SU-DHL-6 (cell line): ENCODE results near the gene COL25A1.

Experiments
- H2AFZ ChIP-seq: fragments of 200-600 bp; sonication (generic); 2 replicates; pipeline ENCODE4 v1.6.1; 2014; ENCODE audit warnings: low read depth, mild to moderate bottlenecking, moderate library complexity, mixed read lengths, antibody characterized with exemption, low read length; ENCODE audit not compliant: severe bottlenecking
- H3F3A ChIP-seq: fragments of 200-600 bp; shearing (Covaris generic); 2 replicates; pipeline ENCODE4 v1.6.0; 2016; ENCODE audit warnings: antibody characterized with exemption, mild to moderate bottlenecking; ENCODE audit not compliant: insufficient read depth
- H3K27ac ChIP-seq: fragments of 200-600 bp; sonication (generic); 2 replicates; pipeline ENCODE4 v1.5.1; 2016; ENCODE audit warnings: low read depth, mild to moderate bottlenecking, low read length, moderate library complexity, mixed read lengths
- H3K27me3 ChIP-seq: fragments of 200-600 bp; sonication (generic), shearing (Covaris generic); 2 replicates; pipeline ENCODE4 v1.6.0; 2014; ENCODE audit warnings: mild to moderate bottlenecking, low read length
- H3K36me3 ChIP-seq: fragments of 200-600 bp; sonication (generic); 2 replicates; pipeline ENCODE4 v1.6.1; 2014; ENCODE audit warnings: mild to moderate bottlenecking, low read length, mixed read lengths
- H3K4me2 ChIP-seq: fragments of 300-600, 200-600 bp; shearing (Covaris generic), sonication (generic); 2 replicates; pipeline ENCODE4 v1.6.0; 2014; ENCODE audit warnings: low read length, low read depth, mild to moderate bottlenecking; ENCODE audit not compliant: poor library complexity, severe bottlenecking
- H3K4me3 ChIP-seq: fragments of 200-600 bp; sonication (generic); 2 replicates; pipeline ENCODE4 v1.5.1; 2014; ENCODE audit warnings: antibody characterized with exemption, low read length, mild to moderate bottlenecking, mixed read lengths; ENCODE audit not compliant: insufficient read depth, poor library complexity, severe bottlenecking
- H3K79me2 ChIP-seq: fragments of 200-600 bp; sonication (generic); 2 replicates; pipeline ENCODE4 v1.6.1; 2014; ENCODE audit warnings: mild to moderate bottlenecking, low read length, moderate library complexity; ENCODE audit not compliant: insufficient read depth
- H3K9ac ChIP-seq: fragments of 200-600 bp; sonication (generic); 2 replicates; pipeline ENCODE4 v1.7.0; 2014; ENCODE audit warnings: mild to moderate bottlenecking, low read length
- H3K9me2 ChIP-seq: fragments of 200-600 bp; sonication (generic); replicated peaks from 2 replicates; pipeline ENCODE4 v1.6.1; 2014; ENCODE audit warnings: low read length; ENCODE audit not compliant: insufficient read depth
- H3K9me3 ChIP-seq: fragments of 200-600 bp; sonication (generic); 2 replicates; pipeline ENCODE4 v1.6.1; 2014; ENCODE audit warnings: low read length, mixed read lengths; ENCODE audit not compliant: insufficient read depth
- H4K20me1 ChIP-seq: fragments of 200-600 bp; sonication (generic); 2 replicates; pipeline ENCODE4 v1.6.1; 2014; ENCODE audit warnings: low read depth, mild to moderate bottlenecking, antibody characterized with exemption, low read length, moderate library complexity, mixed read lengths
- EZH2phosphoT487 ChIP-seq: fragments of 200-600 bp; sonication (generic), shearing (Covaris generic); conservative IDR thresholded peaks from 2 replicates; pipeline ENCODE4 v1.6.1; 2018; ENCODE audit warnings: mild to moderate bottlenecking, antibody characterized with exemption, low read length, moderate library complexity, mixed read lengths
- TF ChIP-seq, protein P1 (sequence below): fragments of 200-600 bp; sonication (generic); IDR thresholded peaks from one replicate; pipeline ENCODE4 v1.5.1; 2017; ENCODE audit warnings: antibody characterized with exemption, mild to moderate bottlenecking, low read length, moderate library complexity; ENCODE audit not compliant: insufficient read depth, poor library complexity, severe bottlenecking

COL25A1 gene

GRCh38 chr4:109186458-109186945 lies 116.0 kb downstream of the COL25A1 start:
- Histone ChIP-seq H3K27ac (no peak overlapping the region), H3K4me3 (no peak overlapping the region), H3K9me3 (no peaks in the 10 kb centered on the region), H3K79me2 (no peaks in the 10 kb centered on the region), H3K9ac (no peak overlapping the region), H2AFZ (no peak overlapping the region), H3K36me3 (no peaks in the 10 kb centered on the region), H4K20me1 (no peaks in the 10 kb centered on the region), H3K4me2 (no peak overlapping the region), H3F3A (no peaks in the 10 kb centered on the region), H3K27me3 (no peaks in the 10 kb centered on the region), H3K9me2 (no peaks in the 10 kb centered on the region)
- TF ChIP-seq, protein P1, sequence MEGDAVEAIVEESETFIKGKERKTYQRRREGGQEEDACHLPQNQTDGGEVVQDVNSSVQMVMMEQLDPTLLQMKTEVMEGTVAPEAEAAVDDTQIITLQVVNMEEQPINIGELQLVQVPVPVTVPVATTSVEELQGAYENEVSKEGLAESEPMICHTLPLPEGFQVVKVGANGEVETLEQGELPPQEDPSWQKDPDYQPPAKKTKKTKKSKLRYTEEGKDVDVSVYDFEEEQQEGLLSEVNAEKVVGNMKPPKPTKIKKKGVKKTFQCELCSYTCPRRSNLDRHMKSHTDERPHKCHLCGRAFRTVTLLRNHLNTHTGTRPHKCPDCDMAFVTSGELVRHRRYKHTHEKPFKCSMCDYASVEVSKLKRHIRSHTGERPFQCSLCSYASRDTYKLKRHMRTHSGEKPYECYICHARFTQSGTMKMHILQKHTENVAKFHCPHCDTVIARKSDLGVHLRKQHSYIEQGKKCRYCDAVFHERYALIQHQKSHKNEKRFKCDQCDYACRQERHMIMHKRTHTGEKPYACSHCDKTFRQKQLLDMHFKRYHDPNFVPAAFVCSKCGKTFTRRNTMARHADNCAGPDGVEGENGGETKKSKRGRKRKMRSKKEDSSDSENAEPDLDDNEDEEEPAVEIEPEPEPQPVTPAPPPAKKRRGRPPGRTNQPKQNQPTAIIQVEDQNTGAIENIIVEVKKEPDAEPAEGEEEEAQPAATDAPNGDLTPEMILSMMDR, result no peak
- no peak for TF ChIP-seq EZH2phosphoT487

DNA sequence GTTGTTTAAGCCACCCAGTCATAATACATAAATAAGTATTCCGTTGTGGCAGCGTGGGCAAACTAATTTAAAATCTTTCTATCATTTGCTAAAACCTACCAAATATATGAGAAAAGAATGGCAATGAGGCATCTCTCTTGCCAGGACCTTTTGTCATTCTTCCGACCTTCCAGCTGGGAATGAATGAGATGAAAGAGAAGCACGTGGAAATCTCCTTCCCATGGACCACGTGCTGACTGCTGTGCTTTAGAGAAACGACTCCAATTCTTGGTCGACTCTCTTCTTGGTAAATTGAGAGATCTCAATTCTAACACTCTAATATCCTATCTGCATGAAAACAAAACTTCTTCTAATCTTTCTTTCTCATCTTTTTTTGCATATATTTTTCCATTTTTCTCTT lies 116.5 kb downstream of the COL25A1 start:
- Histone ChIP-seq H3K27me3 (no peaks in the 10 kb centered on the region), H3K4me3 (no peak overlapping the region), H3K9me3 (no peaks in the 10 kb centered on the region), H3K4me2 (no peak overlapping the region), H2AFZ (no peak overlapping the region), H4K20me1 (no peaks in the 10 kb centered on the region), H3K79me2 (no peaks in the 10 kb centered on the region), H3K9ac (no peak overlapping the region), H3F3A (no peaks in the 10 kb centered on the region), H3K27ac (no peak overlapping the region), H3K36me3 (no peaks in the 10 kb centered on the region), H3K9me2 (no peaks in the 10 kb centered on the region)
- TF ChIP-seq, protein P1, result no peak
- TF ChIP-seq EZH2phosphoT487, result no peak

GRCh38 chr4:109185548-109185947 lies 116.9 kb downstream of the COL25A1 start:
- Histone ChIP-seq H3K36me3 (no peaks in the 10 kb centered on the region), H3K4me3 (no peak overlapping the region), H2AFZ (no peak overlapping the region), H3F3A (no peaks in the 10 kb centered on the region), H3K9me2 (no peaks in the 10 kb centered on the region), H3K79me2 (no peaks in the 10 kb centered on the region), H3K27ac (no peak overlapping the region), H3K9ac (no peak overlapping the region), H3K4me2 (no peak overlapping the region), H4K20me1 (no peaks in the 10 kb centered on the region), H3K9me3 (no peaks in the 10 kb centered on the region), H3K27me3 (no peaks in the 10 kb centered on the region)
- TF ChIP-seq, protein P1, result no peak
- TF ChIP-seq EZH2phosphoT487, result no peak

GRCh38 chr4:109184491-109184961 lies 117.9 kb downstream of the COL25A1 start:
- Histone ChIP-seq H3F3A (no peaks in the 10 kb centered on the region), H2AFZ (no peak overlapping the region), H3K9ac (no peak overlapping the region), H3K9me2 (no peaks in the 10 kb centered on the region), H3K36me3 (no peaks in the 10 kb centered on the region), H4K20me1 (no peaks in the 10 kb centered on the region), H3K4me2 (no peak overlapping the region), H3K27ac (no peak overlapping the region), H3K79me2 (no peaks in the 10 kb centered on the region), H3K4me3 (no peak overlapping the region), H3K9me3 (no peaks in the 10 kb centered on the region), H3K27me3 (no peaks in the 10 kb centered on the region)
- TF ChIP-seq EZH2phosphoT487, result no peak
- TF ChIP-seq, protein P1, result no peak
